Gastroesophageal sphincter (tissue), 4 donors: ENCODE data around the gene MRPL22. TPM values are rescaled to one million over a fixed set of nuclear protein-coding genes. Genes with fewer than 3 reads are reported as not detected.

Experiments used
- ATAC-seq: fragments of 150-250 bp; one replicate; pipeline ENCODE4 v1.9.1; 2016; ENCODE audit warnings: mild to moderate bottlenecking, moderate library complexity
- H3K27ac ChIP-seq, 4 donors: fragments of 200-600 bp; sonication (generic) in 3 of 4; 1 replicate in 3 of 4; 2 replicates in 1 of 4; pipeline ENCODE4 v1.5.1; 2016 to 2019
- H3K27me3 ChIP-seq: fragments of 200-600 bp; sonication (generic); one replicate; pipeline ENCODE4 v1.5.1; 2019
- H3K36me3 ChIP-seq, 2 donors: fragments of 200-600 bp; sonication (generic); one replicate each; pipeline ENCODE4 v1.5.1; 2019; ENCODE audit warnings: control low read depth in 1 of 2
- H3K4me1 ChIP-seq, 3 donors: fragments of 200-600 bp; sonication (generic); 1 replicate in 2 of 3; 2 replicates in 1 of 3; pipeline ENCODE4 v1.5.1; 2016 to 2019; ENCODE audit warnings: control low read depth in 2 of 3
- H3K4me3 ChIP-seq, 2 donors: fragments of 200-600 bp; sonication (generic); one replicate each; pipeline ENCODE4 v1.5.1; 2019; ENCODE audit warnings: mild to moderate bottlenecking in 1 of 2, moderate library complexity in 1 of 2
- H3K9me3 ChIP-seq, 3 donors: fragments of 200-600 bp; sonication (generic); one replicate each; pipeline ENCODE4 v1.5.1; 2017 to 2019; ENCODE audit warnings: control low read depth in 2 of 3
- CTCF ChIP-seq, 4 experiments: fragments of 200-600 bp in 2 of 4; fragments of 450-650 bp in 2 of 4; sonication (generic) in 1 of 4; IDR thresholded peaks; one replicate each; pipeline ENCODE4 v1.5.1; 2017 to 2019; ENCODE audit warnings: antibody characterized with exemption in 4 of 4, mild to moderate bottlenecking in 2 of 4, moderate library complexity in 2 of 4
- EP300 ChIP-seq: sonication (generic); formaldehyde crosslinking; IDR thresholded peaks from one replicate; pipeline ENCODE4 v1.6.1; 2017; ENCODE audit warnings: antibody characterized with exemption, mild to moderate bottlenecking
- POLR2A ChIP-seq, 2 donors: fragments of 450-650 bp; IDR thresholded peaks; one replicate each; pipeline ENCODE4 v1.6.1; 2017; ENCODE audit warnings: antibody characterized with exemption in 2 of 2, mild to moderate bottlenecking in 2 of 2, moderate library complexity in 1 of 2
- POLR2AphosphoS5 ChIP-seq: sonication (generic); formaldehyde crosslinking; IDR thresholded peaks from one replicate; pipeline ENCODE4 v1.6.1; 2017; ENCODE audit warnings: antibody characterized with exemption
- WGBS, 2 donors: methylation state at CpG; one replicate each; pipeline ENCODE4 v1.1.5; 2018; ENCODE audit warnings: low coverage in 1 of 2; 5-methylcytosine and 5-hydroxymethylcytosine counted together
- total RNA-seq, 4 donors: library from RNA; depleted of rRNA; stranded (reverse); fragments of >200 nt; gene quantifications; one replicate each; pipeline ENCODE4 v1.1.0, GENCODE V29; 2016

The MRPL22 gene
- total RNA-seq, 4 donors from 2014 or later = 14.8 to 23.5 (median 20.5) TPM

GRCh38 chr5:154944716-154945115 is 3.8 kb downstream of the MRPL22 start:
- ATAC-seq = no peak
- Histone ChIP-seq H3K4me1 (peaks cover 0 to 69% (median 9%) of the 10 kb centered on the region in 3 donors), H3K27me3 (no peaks in the 10 kb centered on the region), H3K9me3 (no peaks in the 10 kb centered on the region), H3K4me3 (no peak overlapping the region), H3K27ac (no peak overlapping the region), H3K36me3 (peaks cover 0 to 13% of the 10 kb centered on the region in 2 donors)
- TF ChIP-seq POLR2AphosphoS5 = no peak
- TF ChIP-seq POLR2A (IDR thresholded peaks at IDR 0.05) = no peak
- no peak for TF ChIP-seq EP300
- TF ChIP-seq CTCF (IDR thresholded peaks at IDR 0.05) = no peak

- H3K9me3 ChIP-seq = no peaks in the 10 kb centered on the region
- TF ChIP-seq EP300 (no peak), CTCF (IDR thresholded peaks at IDR 0.05) (peak; percentile 36 to 59 (median 50)), POLR2AphosphoS5 (no peak), POLR2A (IDR thresholded peaks at IDR 0.05) (no peak)
- no peaks in the 10 kb centered on the region for H3K27me3 ChIP-seq
- H3K27ac ChIP-seq = no peak overlapping the region
- peaks cover 0 to 13% of the 10 kb centered on the region in 2 donors for H3K36me3 ChIP-seq
- 88 to 90% methylated on average over 2 of the region's 2 CpGs for WGBS, 2 donors
- H3K4me1 ChIP-seq = peaks cover 0 to 62% (median 9%) of the 10 kb centered on the region in 3 donors
- ATAC-seq = no peak
- no peak overlapping the region for H3K4me3 ChIP-seq
These were observed 4.9 kb downstream of the MRPL22 start for GRCh38 chr5:154945695-154946301.

- TF ChIP-seq POLR2A (IDR thresholded peaks at IDR 0.05) = no peak
- no peak for TF ChIP-seq EP300
- no peak for TF ChIP-seq CTCF (IDR thresholded peaks at IDR 0.05)
- no peak for TF ChIP-seq POLR2AphosphoS5
- Histone ChIP-seq H3K36me3 (peaks cover 0 to 13% of the 10 kb centered on the region in 2 donors), H3K9me3 (no peaks in the 10 kb centered on the region), H3K27ac (no peak overlapping the region), H3K27me3 (no peaks in the 10 kb centered on the region), H3K4me1 (peaks cover 0 to 48% (median under 1%) of the 10 kb centered on the region in 3 donors), H3K4me3 (no peak overlapping the region)
- no peak for ATAC-seq
- WGBS, 2 donors = 74 to 79% methylated on average over 4 to 6 of the region's 6 CpGs
These were observed 6.9 kb downstream of the MRPL22 start for GRCh38 chr5:154947778-154948177.

GRCh38 chr5:154948313-154948712 is 7.4 kb downstream of the MRPL22 start:
- no peak for ATAC-seq

More at GRCh38 chr5:154948313-154948712, 7.4 kb downstream of the MRPL22 start:
- H3K9me3 ChIP-seq = no peaks in the 10 kb centered on the region
- peaks cover 0 to 43% (median 0%) of the 10 kb centered on the region in 3 donors for H3K4me1 ChIP-seq
- H3K27me3 ChIP-seq = no peaks in the 10 kb centered on the region
- TF ChIP-seq POLR2A (IDR thresholded peaks at IDR 0.05) (no peak), EP300 (no peak), POLR2AphosphoS5 (no peak), CTCF (IDR thresholded peaks at IDR 0.05) (no peak)
- peaks cover 0 to 13% of the 10 kb centered on the region in 2 donors for H3K36me3 ChIP-seq
- 94 to 100% methylated on average over 2 to 4 of the region's 4 CpGs for WGBS, 2 donors
- H3K4me3 ChIP-seq = no peak overlapping the region
- no peak overlapping the region for H3K27ac ChIP-seq
